CD8-positive, alpha-beta memory T cell (primary cell): ENCODE measurements around the gene ZNF501. TPM values are rescaled to one million over a fixed set of nuclear protein-coding genes. Genes with fewer than 3 reads are reported as not detected.

ENCODE experiments used
- CTCF ChIA-PET: fragments of 350-600 bp; sonication (Branson Sonifier 250); formaldehyde crosslinking; loops from one replicate; lab custom pipeline; 2021; ENCODE audit warnings: antibody characterized with exemption; lab: Charles Lee
- POLR2A ChIA-PET: fragments of 350-600 bp; sonication (Branson Sonifier 250); formaldehyde crosslinking; loops from one replicate; lab custom pipeline; 2021; ENCODE audit warnings: antibody characterized with exemption; lab: Charles Lee
- DNase-seq, 5 donors: peaks; one replicate each; pipeline versions ENCODE4 v3.0.0 to v3.0.0-alpha.2; 2020 to 2022; ENCODE audit warnings: mixed read lengths in 1 of 5
- H3K27ac ChIP-seq: one replicate; pipeline ENCODE4 v1.7.0; 2013; ENCODE audit warnings: low read depth, mild to moderate bottlenecking, low read length, moderate library complexity
- H3K27me3 ChIP-seq: 2 replicates; pipeline ENCODE4 v1.7.0; 2013; ENCODE audit warnings: low read length, mild to moderate bottlenecking; ENCODE audit not compliant: insufficient read depth, poor library complexity, severe bottlenecking
- H3K36me3 ChIP-seq: 2 replicates; pipeline ENCODE4 v1.7.0; 2013; ENCODE audit warnings: mild to moderate bottlenecking, low read length, moderate library complexity; ENCODE audit not compliant: insufficient read depth
- H3K4me1 ChIP-seq: 2 replicates; pipeline ENCODE4 v1.7.0; 2013; ENCODE audit warnings: mild to moderate bottlenecking, low read length, moderate library complexity; ENCODE audit not compliant: insufficient read depth
- H3K4me3 ChIP-seq: 2 replicates; pipeline ENCODE4 v1.7.0; 2013; ENCODE audit warnings: mild to moderate bottlenecking, low read length
- H3K9me3 ChIP-seq: 2 replicates; pipeline ENCODE4 v1.7.0; 2013; ENCODE audit warnings: mild to moderate bottlenecking, low read length
- H3K27ac Mint-ChIP-seq, 8 donors: one replicate each; pipeline ENCODE4 v1.8.0; 2020 to 2021; ENCODE audit warnings: mixed read lengths in 8 of 8, mild to moderate bottlenecking in 6 of 8, inconsistent platforms in 3 of 8, moderate library complexity in 3 of 8
- H3K27me3 Mint-ChIP-seq, 2 donors: one replicate each; pipeline ENCODE4 v1.8.0; 2020 to 2021; ENCODE audit warnings: mixed read lengths in 2 of 2, mild to moderate bottlenecking in 1 of 2, moderate library complexity in 1 of 2
- H3K36me3 Mint-ChIP-seq, 3 donors: one replicate each; pipeline ENCODE4 v1.8.0; 2020 to 2021; ENCODE audit warnings: mixed read lengths in 3 of 3, inconsistent platforms in 1 of 3, mild to moderate bottlenecking in 1 of 3
- H3K4me1 Mint-ChIP-seq, 3 donors: one replicate each; pipeline ENCODE4 v1.8.0; 2020 to 2021; ENCODE audit warnings: mixed read lengths in 3 of 3, inconsistent platforms in 1 of 3, mild to moderate bottlenecking in 1 of 3
- H3K4me3 Mint-ChIP-seq, 7 donors: one replicate each; pipeline ENCODE4 v1.8.0; 2020 to 2021; ENCODE audit warnings: mixed read lengths in 7 of 7, mild to moderate bottlenecking in 6 of 7, moderate library complexity in 4 of 7, inconsistent platforms in 2 of 7
- H3K9me3 Mint-ChIP-seq, 5 donors: one replicate each; pipeline ENCODE4 v1.8.0; 2020 to 2022; ENCODE audit warnings: mixed read lengths in 5 of 5, mild to moderate bottlenecking in 3 of 5, moderate library complexity in 2 of 5, inconsistent platforms in 1 of 5
- polyA plus RNA-seq: library from polyadenylated mRNA; unstranded; fragments of 300-500 nt; fragmentation: Illumina TruSeq; gene quantifications from one replicate; pipeline ENCODE4 v1.2.3, GENCODE V29; 2021
- total RNA-seq, 2 experiments: library from RNA; stranded (reverse); gene quantifications; one replicate each; pipeline ENCODE4 v1.2.3, GENCODE V29; 2021

Gene ZNF501
- total and polyA plus RNA-seq, 3 experiments from 2014 or later, result 2.9 to 6.0 (median 4.9) TPM

DNA sequence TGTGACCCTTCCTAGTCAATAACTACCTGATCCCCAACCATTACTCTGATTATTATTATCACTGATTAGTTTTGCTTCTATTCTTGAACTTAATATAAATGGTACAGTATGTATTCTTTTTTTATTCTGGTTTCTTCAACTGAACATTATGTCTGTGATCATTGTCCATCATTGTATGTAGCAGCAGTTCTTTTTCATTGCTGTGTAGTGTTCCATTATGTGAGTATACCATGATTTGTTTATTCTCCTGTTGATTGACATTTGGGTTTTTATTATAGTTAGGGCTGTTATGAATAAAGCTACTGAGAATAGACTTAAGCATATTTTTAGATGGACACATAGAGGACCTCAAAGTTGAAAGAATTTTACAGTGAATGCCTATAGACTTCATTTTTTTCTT lies 34.8 kb downstream of the ZNF501 start:
- Mint-ChIP-seq H3K9me3 (peaks cover 0 to 2% (median 0%) of the 10 kb centered on the region in 5 donors), H3K27ac (no peak overlapping the region), H3K36me3 (peaks cover 5 to 13% (median 5%) of the 10 kb centered on the region in 3 donors), H3K27me3 (peaks cover 0 to 5% of the 10 kb centered on the region in 2 donors), H3K4me3 (peak overlapping the region in 1 of 7 donors; percentile 45), H3K4me1 (peaks cover 14 to 28% (median 24%) of the 10 kb centered on the region in 3 donors)
- Histone ChIP-seq H3K27ac (no peak overlapping the region), H3K9me3 (no peaks in the 10 kb centered on the region), H3K4me3 (no peak overlapping the region), H3K36me3 (no peaks in the 10 kb centered on the region), H3K27me3 (no peaks in the 10 kb centered on the region), H3K4me1 (peaks cover 9% of the 10 kb centered on the region)
- CTCF ChIA-PET, result no interaction called here
- POLR2A ChIA-PET, result no interaction called here
- no peak for DNase-seq

- H3K36me3 Mint-ChIP-seq, result peaks cover 2 to 17% (median 2%) of the 10 kb centered on the region in 3 donors
- ChIA-PET POLR2A (no interaction called here), CTCF (no interaction called here)
- Histone ChIP-seq H3K36me3 (no peaks in the 10 kb centered on the region), H3K9me3 (no peaks in the 10 kb centered on the region), H3K27ac (no peak overlapping the region), H3K4me1 (no peaks in the 10 kb centered on the region), H3K4me3 (no peak overlapping the region), H3K27me3 (no peaks in the 10 kb centered on the region)
- peaks cover 7 to 14% (median 9%) of the 10 kb centered on the region in 5 donors for H3K9me3 Mint-ChIP-seq
- no peaks in the 10 kb centered on the region for H3K4me1 Mint-ChIP-seq
- no peak for DNase-seq
- H3K27me3 Mint-ChIP-seq, result no peaks in the 10 kb centered on the region
- H3K4me3 Mint-ChIP-seq, result no peak overlapping the region
- H3K27ac Mint-ChIP-seq, result no peak overlapping the region
Observed at GRCh38 chr3:44771424-44772098, 42.1 kb downstream of the ZNF501 start.

DNA sequence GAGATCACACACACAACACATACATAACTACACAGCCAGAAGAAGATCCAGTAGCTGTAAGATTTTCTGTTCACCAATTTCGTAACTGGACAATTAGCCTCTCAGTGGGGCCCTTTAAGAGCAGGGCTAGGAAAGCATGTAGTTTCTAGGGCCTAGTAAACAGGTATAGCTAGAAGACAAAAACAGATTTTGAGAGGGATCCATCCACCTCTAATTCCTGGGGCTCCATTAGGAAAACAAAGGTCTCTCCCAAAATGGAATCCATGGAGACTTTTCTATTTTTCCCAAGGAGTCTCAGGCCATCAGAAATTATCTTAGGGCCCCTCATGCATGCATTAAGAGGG lies 42.6 kb downstream of the ZNF501 start:
- POLR2A ChIA-PET, result no interaction called here
- H3K4me1 ChIP-seq, result no peaks in the 10 kb centered on the region
- CTCF ChIA-PET, result no interaction called here

DNA sequence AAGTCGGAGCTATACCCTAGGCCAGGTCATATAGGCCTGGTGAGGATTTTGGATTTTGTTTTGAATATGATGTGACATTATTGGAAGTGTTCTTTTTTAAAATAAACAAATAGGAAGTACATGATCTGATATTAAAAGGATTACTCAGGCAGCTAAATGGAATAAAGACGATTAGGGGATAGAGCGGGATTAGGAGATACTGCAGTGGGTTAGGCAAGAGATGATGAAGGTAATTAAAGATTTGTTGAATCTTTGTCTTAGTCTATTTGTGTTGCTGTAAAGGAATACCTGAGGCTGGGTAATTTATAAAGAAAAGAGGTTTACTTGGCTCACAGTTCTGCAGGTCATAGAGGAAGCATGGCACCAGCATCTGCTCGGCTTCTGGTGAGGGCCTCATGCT lies 53.5 kb downstream of the ZNF501 start:
- no peak overlapping the region for H3K27ac ChIP-seq
- no peaks in the 10 kb centered on the region for H3K9me3 ChIP-seq
- no peak for DNase-seq
- Mint-ChIP-seq H3K27ac (no peak overlapping the region), H3K27me3 (peaks cover 0 to 1% of the 10 kb centered on the region in 2 donors), H3K36me3 (no peaks in the 10 kb centered on the region), H3K4me1 (no peaks in the 10 kb centered on the region), H3K9me3 (no peaks in the 10 kb centered on the region), H3K4me3 (no peak overlapping the region)
- POLR2A ChIA-PET, result interaction anchor here (0.7 kb wide), 1 partner anchor 61 kb away, joined by 3 read pairs; no protein-coding TSS in a partner anchor
- H3K4me3 ChIP-seq, result no peak overlapping the region
- no peaks in the 10 kb centered on the region for H3K36me3 ChIP-seq
- H3K4me1 ChIP-seq, result no peaks in the 10 kb centered on the region
- CTCF ChIA-PET, result no interaction called here
- H3K27me3 ChIP-seq, result no peaks in the 10 kb centered on the region

More for the DNA sequence above, 42.6 kb downstream of the ZNF501 start:
- Mint-ChIP-seq H3K4me1 (no peaks in the 10 kb centered on the region), H3K36me3 (peaks cover 2 to 16% (median 2%) of the 10 kb centered on the region in 3 donors), H3K4me3 (no peak overlapping the region), H3K27ac (no peak overlapping the region), H3K9me3 (peaks cover 7 to 14% (median 9%) of the 10 kb centered on the region in 5 donors), H3K27me3 (no peaks in the 10 kb centered on the region)
- no peak for DNase-seq
- Histone ChIP-seq H3K27me3 (no peaks in the 10 kb centered on the region), H3K4me3 (no peak overlapping the region), H3K36me3 (no peaks in the 10 kb centered on the region), H3K9me3 (no peaks in the 10 kb centered on the region), H3K27ac (no peak overlapping the region)

Other genes with a start within 250 kb of the ZNF501 start
- gene ZKSCAN7, start 174.4 kb upstream of the ZNF501 start, total RNA-seq, result 1 to 10 TPM; 3.7 to 4.7 TPM
- 3.8 TPM for gene ZKSCAN7, start 174.4 kb upstream of the ZNF501 start, polyA plus RNA-seq
- under 1 TPM; 0.35 to 0.53 TPM for gene ZNF660, start 144.7 kb upstream of the ZNF501 start, total RNA-seq
- gene ZNF660, start 144.7 kb upstream of the ZNF501 start, polyA plus RNA-seq, result 0.07 TPM
- gene ZNF197, start 104.6 kb upstream of the ZNF501 start, total RNA-seq, result 10 to 100 TPM; 13.8 to 14.2 TPM
- gene ZNF197, start 104.6 kb upstream of the ZNF501 start, polyA plus RNA-seq, result 5.7 TPM
- 1 to 10 TPM; 8.2 to 9.0 TPM for gene ZNF35, start 80.9 kb upstream of the ZNF501 start, total RNA-seq
- gene ZNF35, start 80.9 kb upstream of the ZNF501 start, polyA plus RNA-seq, result 2.4 TPM
- 1 to 10 TPM; 1.6 to 1.7 TPM for gene ZNF502, start 17.0 kb upstream of the ZNF501 start, total RNA-seq
- 4.1 TPM for gene ZNF502, start 17.0 kb upstream of the ZNF501 start, polyA plus RNA-seq
- 10 to 100 TPM; 38.9 to 41.7 TPM for gene KIAA1143, start 32.0 kb downstream of the ZNF501 start, total RNA-seq
- gene KIAA1143, start 32.0 kb downstream of the ZNF501 start, polyA plus RNA-seq, result 24.5 TPM
- 10 to 100 TPM; 21.7 to 23.6 TPM for gene KIF15, start 32.2 kb downstream of the ZNF501 start, total RNA-seq
- gene KIF15, start 32.2 kb downstream of the ZNF501 start, polyA plus RNA-seq, result 0.24 TPM
- gene TMEM42, start 132.3 kb downstream of the ZNF501 start, total RNA-seq, result 1 to 10 TPM; 8.2 to 9.1 TPM
- 35.9 TPM for gene TMEM42, start 132.3 kb downstream of the ZNF501 start, polyA plus RNA-seq
- gene TGM4, start 145.0 kb downstream of the ZNF501 start, total RNA-seq, result not detected
- gene TGM4, start 145.0 kb downstream of the ZNF501 start, polyA plus RNA-seq, result 0.43 TPM
- 10 to 100 TPM; 40.9 to 41.8 TPM for gene ZDHHC3, start 246.5 kb downstream of the ZNF501 start, total RNA-seq
- gene ZDHHC3, start 246.5 kb downstream of the ZNF501 start, polyA plus RNA-seq, result 46.3 TPM
- gene EXOSC7, start 246.6 kb downstream of the ZNF501 start, total RNA-seq, result 10 to 100 TPM; 86.4 to 89.6 TPM
- 42.1 TPM for gene EXOSC7, start 246.6 kb downstream of the ZNF501 start, polyA plus RNA-seq